Measurements from ENCODE around the gene CMTM4. TPM values are rescaled to one million over a fixed set of nuclear protein-coding genes. Genes with fewer than 3 reads are reported as not detected.
"Not testable (repeated sequence)": the region's sequence is repeated elsewhere in the genome, so short reads cannot be mapped to it uniquely, and the experiment has no call there.

CMTM4 gene
- total RNA-seq, 1 donor from 2014 or later: 13.1 TPM

GRCh38 chr16:66703406-66704215 lies 7.1 kb upstream of the CMTM4 start:
- ATAC-seq: no peak

GRCh38 chr16:66701516-66701915 lies 5.0 kb upstream of the CMTM4 start:
- ATAC-seq: no peak

GRCh38 chr16:66701026-66701425 lies 4.5 kb upstream of the CMTM4 start:
- ATAC-seq: no peak

- no peak for ATAC-seq
These were observed 3.4 kb upstream of the CMTM4 start for GRCh38 chr16:66699898-66700297.

GRCh38 chr16:66698046-66698445 lies 1.5 kb upstream of the CMTM4 start:
- ATAC-seq: no peak

- peak; percentile 42 for ATAC-seq
These were observed 441 bp downstream of the CMTM4 start for GRCh38 chr16:66695935-66696668.

- no peak for ATAC-seq
These were observed 1.0 kb downstream of the CMTM4 start for GRCh38 chr16:66695471-66695934.

GRCh38 chr16:66693149-66693548 lies 3.4 kb downstream of the CMTM4 start:
- ATAC-seq: no peak

- peak; percentile 49 for ATAC-seq
These were observed 4.2 kb downstream of the CMTM4 start for GRCh38 chr16:66692341-66692740.

- no peak for ATAC-seq
These were observed 5.3 kb downstream of the CMTM4 start for GRCh38 chr16:66691234-66691633.

GRCh38 chr16:66690106-66690847 lies 6.3 kb downstream of the CMTM4 start:
- no peak for ATAC-seq

- ATAC-seq: no peak
These were observed 7.3 kb downstream of the CMTM4 start for GRCh38 chr16:66689282-66689681.

GRCh38 chr16:66687906-66688625 lies 8.5 kb downstream of the CMTM4 start:
- ATAC-seq: no peak

- ATAC-seq: not testable (repeated sequence)
These were observed 10.9 kb downstream of the CMTM4 start for GRCh38 chr16:66685501-66686115.

GRCh38 chr16:66682271-66682670 lies 14.3 kb downstream of the CMTM4 start:
- ATAC-seq: no peak

GRCh38 chr16:66681676-66682075 lies 14.9 kb downstream of the CMTM4 start:
- ATAC-seq: peak; percentile 57

GRCh38 chr16:66678337-66678736 lies 18.2 kb downstream of the CMTM4 start:
- no peak for ATAC-seq

GRCh38 chr16:66677836-66678235 lies 18.7 kb downstream of the CMTM4 start:
- ATAC-seq: no peak

- ATAC-seq: no peak
These were observed 19.4 kb downstream of the CMTM4 start for GRCh38 chr16:66677179-66677578.

- no peak for ATAC-seq
These were observed 19.9 kb downstream of the CMTM4 start for GRCh38 chr16:66676599-66676998.

- no peak for ATAC-seq
These were observed 22.9 kb downstream of the CMTM4 start for GRCh38 chr16:66673691-66674090.
